ENCODE measurements around the gene SACS. TPM values are rescaled to one million over a fixed set of nuclear protein-coding genes. Genes with fewer than 3 reads are reported as not detected.
A peak's percentile ranks its signal among the peaks of the same experiment; 100 is the strongest.

SACS gene
- total RNA-seq, 4 donors from 2014 or later, result 60.8 to 77.5 (median 65.4) TPM

GRCh38 chr13:23427881-23428528 lies 5.5 kb downstream of the SACS start:
- 24 to 30% methylated on average over 5 to 9 of the region's 11 CpGs for WGBS, 2 donors (ENCODE audit: low coverage in 1 of 2)
- peak overlapping the region in 1 of 2 donors; percentile 3 for H3K4me3 ChIP-seq

GRCh38 chr13:23427342-23427843 lies 6.1 kb downstream of the SACS start:
- H3K27me3 ChIP-seq, result no peaks in the 10 kb centered on the region
- H3K9me3 ChIP-seq, result no peaks in the 10 kb centered on the region
- peaks cover 5 to 38% (median 9%) of the 10 kb centered on the region in 3 donors for H3K4me1 ChIP-seq
- ATAC-seq, result peak; percentile 92
- no peaks in the 10 kb centered on the region for H3K36me3 ChIP-seq
- peak overlapping the region in 1 of 2 donors; percentile 3 for H3K4me3 ChIP-seq
- TF ChIP-seq EP300 (IDR thresholded peaks at IDR 0.05) (peak; percentile 29), POLR2AphosphoS5 (IDR thresholded peaks at IDR 0.05) (peak; percentile 99), CTCF (IDR thresholded peaks at IDR 0.05) (peak in 3 of 4 experiments; percentile 10 to 22 (median 12)), POLR2A (IDR thresholded peaks at IDR 0.05) (no peak)
- WGBS, 2 donors (ENCODE audit: low coverage in 1 of 2), result 3 to 10% methylated on average over 3 to 7 of the region's 7 CpGs
- H3K27ac ChIP-seq, result peak overlapping the region; percentile 78 to 87 (median 82)

More at GRCh38 chr13:23427881-23428528, 5.5 kb downstream of the SACS start:
- no peak for ATAC-seq
- peak overlapping the region; percentile 63 to 87 (median 80) for H3K27ac ChIP-seq
- H3K4me1 ChIP-seq, result peaks cover 5 to 45% (median 9%) of the 10 kb centered on the region in 3 donors
- no peaks in the 10 kb centered on the region for H3K9me3 ChIP-seq
- no peaks in the 10 kb centered on the region for H3K36me3 ChIP-seq
- TF ChIP-seq POLR2AphosphoS5 (IDR thresholded peaks at IDR 0.05) (no peak), CTCF (IDR thresholded peaks at IDR 0.05) (peak in 1 of 4 experiments; percentile 0)
- H3K27me3 ChIP-seq, result no peaks in the 10 kb centered on the region

GRCh38 chr13:23421596-23421995 lies 11.9 kb downstream of the SACS start:
- WGBS, 2 donors (ENCODE audit: low coverage in 1 of 2), result no CpG with 5 or more reads among the region's 5 CpGs
- Histone ChIP-seq H3K36me3 (no peaks in the 10 kb centered on the region), H3K27me3 (no peaks in the 10 kb centered on the region), H3K4me3 (no peak overlapping the region), H3K4me1 (peaks cover 0 to 2% (median 0%) of the 10 kb centered on the region in 3 donors), H3K9me3 (no peaks in the 10 kb centered on the region), H3K27ac (no peak overlapping the region)
- ATAC-seq, result no peak
- TF ChIP-seq CTCF (IDR thresholded peaks at IDR 0.05) (no peak), EP300 (IDR thresholded peaks at IDR 0.05) (no peak), POLR2A (IDR thresholded peaks at IDR 0.05) (no peak), POLR2AphosphoS5 (IDR thresholded peaks at IDR 0.05) (no peak)

GRCh38 chr13:23418776-23419683 lies 14.5 kb downstream of the SACS start:
- H3K36me3 ChIP-seq, result no peaks in the 10 kb centered on the region
- no peaks in the 10 kb centered on the region for H3K9me3 ChIP-seq
- H3K4me3 ChIP-seq, result no peak overlapping the region
- ATAC-seq, result no peak
- 92 to 94% methylated on average over 6 to 12 of the region's 33 CpGs for WGBS, 2 donors (ENCODE audit: low coverage in 1 of 2)
- H3K27me3 ChIP-seq, result no peaks in the 10 kb centered on the region
- H3K27ac ChIP-seq, result no peak overlapping the region
- H3K4me1 ChIP-seq, result no peaks in the 10 kb centered on the region
- TF ChIP-seq POLR2AphosphoS5 (IDR thresholded peaks at IDR 0.05) (no peak), CTCF (IDR thresholded peaks at IDR 0.05) (no peak), POLR2A (IDR thresholded peaks at IDR 0.05) (no peak), EP300 (IDR thresholded peaks at IDR 0.05) (no peak)

All from gastroesophageal sphincter (tissue), 4 donors.